HG03439 (cell line): Measurements from ENCODE around the gene ZNF583.

Source experiments
- ATAC-seq: cut with Tn5 transposase; IDR thresholded peaks from one replicate; pipeline ENCODE4 v1.9.1; 2021; ENCODE audit warnings: mild to moderate bottlenecking, moderate library complexity; ENCODE audit not compliant: unreplicated experiment

The ZNF583 gene

DNA sequence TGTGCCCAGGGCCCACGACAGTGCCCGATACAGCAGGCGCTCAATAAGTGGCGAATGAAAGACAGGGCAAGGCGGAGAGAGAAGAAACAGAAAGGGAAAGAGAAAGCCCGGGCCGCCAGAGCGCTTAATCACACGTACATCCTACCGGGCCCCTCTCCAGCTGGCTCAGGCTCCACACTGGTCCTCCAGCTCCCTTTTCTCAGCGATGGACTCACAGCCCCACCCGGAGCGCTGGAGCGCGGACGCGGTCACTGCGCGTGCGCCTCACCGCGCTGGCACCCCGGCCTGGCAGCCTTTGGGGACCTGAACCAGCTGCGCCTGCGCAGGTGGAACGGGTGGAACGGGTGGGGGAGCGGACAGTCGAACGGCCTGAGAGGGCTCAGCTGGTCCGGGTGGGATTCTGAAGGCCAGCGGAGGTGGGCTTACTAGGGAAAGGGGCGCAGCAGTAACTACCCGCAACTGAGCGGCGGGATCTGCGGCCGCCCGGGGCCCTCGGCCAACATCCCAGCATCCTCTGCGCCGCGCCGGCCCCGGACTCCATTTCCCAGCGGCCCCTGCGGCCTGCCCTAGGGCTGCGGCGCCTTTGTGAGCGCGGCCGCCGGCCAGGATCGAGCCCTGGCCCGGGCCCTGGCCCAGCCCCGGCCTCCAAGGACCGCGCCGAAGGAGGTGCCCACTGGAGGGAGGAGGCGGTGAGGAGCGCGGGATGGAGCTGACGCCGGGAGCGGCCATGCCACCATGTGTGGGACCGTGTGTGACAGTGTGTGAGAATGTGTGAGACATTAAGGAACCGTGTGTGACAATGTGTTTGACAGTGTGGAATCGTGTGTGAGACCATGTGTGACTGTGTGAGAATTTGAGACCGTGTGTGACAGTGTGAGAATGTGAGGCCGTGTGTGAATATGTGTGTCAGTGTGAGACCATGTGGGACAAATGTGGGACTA is at the start of gene ZNF583:
ZNF583 (plus strand) TSS at position 569 of the 941 bp plus-strand sequence. CDS start 2,783 bp downstream, outside the sequence.
- peak; percentile 82 for ATAC-seq

DNA sequence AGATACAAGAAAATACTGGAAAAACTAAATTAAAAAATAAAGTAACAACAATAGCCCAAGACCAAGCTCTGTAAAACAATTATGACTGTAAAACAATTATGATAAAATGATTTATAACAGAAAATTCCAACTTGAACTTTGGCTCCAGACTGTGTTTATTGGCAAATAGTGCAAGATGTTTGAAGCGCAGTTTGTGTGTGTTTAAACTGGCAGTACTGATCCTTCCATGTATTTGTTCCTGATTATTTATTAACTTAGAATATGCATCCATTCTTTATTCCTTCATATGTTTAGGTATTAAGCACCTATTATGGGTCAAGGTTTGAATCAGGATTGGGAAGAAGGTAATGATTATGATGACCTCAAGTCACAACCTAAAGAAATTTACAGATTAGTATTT is 48.6 kb upstream of the ZNF583 start:
- ATAC-seq = no peak

- no peak for ATAC-seq
Observed at GRCh38 chr19:56356944-56357343, 47.2 kb upstream of the ZNF583 start.

- no peak for ATAC-seq
Observed at GRCh38 chr19:56360841-56361240, 43.3 kb upstream of the ZNF583 start.

GRCh38 chr19:56367829-56368711 is 36.1 kb upstream of the ZNF583 start:
- ATAC-seq = no peak

DNA sequence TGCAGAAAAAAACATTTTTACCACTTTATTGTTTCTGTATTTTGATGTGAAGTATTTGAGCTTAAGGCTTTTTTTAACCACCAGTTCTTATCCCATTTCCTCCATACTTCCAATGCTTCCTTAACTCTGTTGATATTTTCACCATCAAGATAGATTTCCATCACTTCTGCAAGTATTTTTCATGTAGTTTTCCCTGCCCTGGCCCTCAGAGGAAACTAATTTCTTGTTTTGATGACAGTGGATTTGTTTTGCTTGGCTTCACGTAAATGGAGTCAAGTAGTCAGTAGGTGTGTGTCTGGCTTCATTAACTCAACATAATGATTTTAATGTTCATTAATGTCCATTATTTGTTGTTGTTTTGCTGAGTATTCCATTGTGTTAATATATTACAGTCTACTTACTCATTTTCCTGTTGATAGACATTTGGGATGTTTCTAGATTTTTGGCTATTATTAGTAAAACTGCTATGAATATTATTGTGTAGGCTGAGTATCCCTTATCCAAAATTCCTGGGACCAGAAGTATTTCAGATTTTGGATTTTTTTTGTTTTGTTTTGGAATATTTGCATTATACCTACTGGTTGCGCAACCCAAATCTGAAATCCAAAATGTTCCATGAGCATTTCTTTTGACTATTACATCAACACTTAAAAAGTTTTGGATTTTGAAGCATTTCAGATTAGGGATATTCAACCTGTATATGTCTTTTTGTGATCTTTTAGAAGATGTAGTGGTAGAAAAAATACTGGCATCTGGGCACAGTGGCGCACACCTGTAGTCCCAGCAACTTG is 34.1 kb upstream of the ZNF583 start:
- no peak for ATAC-seq

DNA sequence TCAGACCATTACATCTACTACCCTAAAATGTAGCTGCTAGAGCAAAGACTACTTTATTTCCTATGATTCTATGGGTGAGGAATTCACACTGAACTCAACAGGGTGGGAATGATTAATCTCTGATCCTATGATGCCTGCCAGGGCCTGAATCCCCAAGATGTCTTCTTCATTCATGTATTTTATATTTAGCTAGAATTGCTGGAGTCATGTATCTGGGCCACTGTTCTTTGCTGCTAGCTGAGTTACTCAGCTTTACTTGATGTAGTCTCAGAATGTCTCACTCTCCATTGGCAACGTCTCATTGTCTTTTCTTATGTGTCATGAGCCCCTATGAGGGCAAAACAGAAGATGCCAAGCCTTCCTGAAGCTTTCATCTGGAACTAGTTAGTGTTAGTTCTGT is 31.9 kb upstream of the ZNF583 start:
- ATAC-seq = no peak

- no peak for ATAC-seq
Observed at GRCh38 chr19:56377105-56377924, 26.8 kb upstream of the ZNF583 start.

DNA sequence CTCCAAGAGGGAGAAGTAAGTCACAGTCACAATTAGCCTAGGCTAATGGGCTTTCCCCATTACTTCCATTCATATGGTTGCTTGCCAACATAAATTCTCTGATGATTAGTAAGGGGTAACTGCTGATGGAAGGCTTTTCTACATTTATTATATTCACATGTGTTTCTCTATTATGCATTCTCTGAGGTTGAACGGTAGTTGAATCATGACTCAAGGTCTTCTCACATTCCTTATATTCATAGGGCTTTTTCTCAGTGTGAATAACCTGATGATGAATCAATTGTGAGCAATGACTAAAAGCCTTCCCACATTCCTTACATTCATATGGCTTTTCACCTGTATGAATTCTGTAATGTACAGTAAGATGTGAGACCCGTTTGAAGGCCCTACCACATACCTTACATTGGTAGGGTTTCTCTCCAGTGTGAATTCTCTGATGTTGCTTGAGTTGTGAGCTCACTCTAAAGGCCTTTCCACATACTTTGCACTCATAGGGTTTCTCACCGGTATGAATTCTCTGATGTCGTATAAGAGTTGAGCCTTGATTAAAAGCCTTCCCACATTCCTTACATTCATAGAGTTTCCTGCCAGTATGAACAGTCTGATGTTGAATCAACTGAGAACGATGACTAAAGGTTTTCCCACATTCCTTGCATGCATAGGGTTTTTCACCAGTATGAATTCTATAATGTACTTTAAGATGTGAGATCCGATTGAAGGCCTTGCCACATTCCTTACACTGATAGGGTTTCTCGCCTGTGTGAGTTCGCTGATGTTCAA is 20.1 kb upstream of the ZNF583 start:
- no peak for ATAC-seq

- peak; percentile 94 for ATAC-seq
Observed at GRCh38 chr19:56393119-56394012, 10.8 kb upstream of the ZNF583 start, which contains the start of gene ZNF582. Gene ZNF582 (minus strand): TSS chr19:56393534. CDS start chr19:56391752, 1,782 bp downstream.

- ATAC-seq = no peak
Observed at GRCh38 chr19:56398809-56399208, 5.3 kb upstream of the ZNF583 start.

DNA sequence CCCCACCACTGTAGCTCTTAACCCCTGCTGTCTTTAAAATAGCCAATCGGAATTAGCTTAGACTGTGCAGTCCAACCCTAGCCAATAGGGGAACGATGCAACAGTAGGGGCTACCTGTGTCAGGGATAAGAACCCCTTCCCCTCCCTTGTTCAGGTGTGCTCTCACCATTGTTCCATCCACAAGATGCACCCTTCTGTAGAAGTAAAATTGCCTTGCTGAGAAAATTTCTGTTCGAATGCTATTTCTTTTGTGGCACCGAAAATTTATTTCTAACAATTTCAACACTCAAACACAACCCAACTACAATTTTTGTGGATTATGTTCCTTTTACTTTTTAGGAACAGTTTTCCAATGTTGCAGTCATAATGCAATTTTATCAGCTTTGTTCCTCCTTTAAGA is 3.6 kb upstream of the ZNF583 start:
- no peak for ATAC-seq

- ATAC-seq = no peak
Observed at GRCh38 chr19:56403261-56403660, 871 bp upstream of the ZNF583 start.

- ATAC-seq = no peak
Observed at GRCh38 chr19:56404705-56405056, 549 bp downstream of the ZNF583 start.

DNA sequence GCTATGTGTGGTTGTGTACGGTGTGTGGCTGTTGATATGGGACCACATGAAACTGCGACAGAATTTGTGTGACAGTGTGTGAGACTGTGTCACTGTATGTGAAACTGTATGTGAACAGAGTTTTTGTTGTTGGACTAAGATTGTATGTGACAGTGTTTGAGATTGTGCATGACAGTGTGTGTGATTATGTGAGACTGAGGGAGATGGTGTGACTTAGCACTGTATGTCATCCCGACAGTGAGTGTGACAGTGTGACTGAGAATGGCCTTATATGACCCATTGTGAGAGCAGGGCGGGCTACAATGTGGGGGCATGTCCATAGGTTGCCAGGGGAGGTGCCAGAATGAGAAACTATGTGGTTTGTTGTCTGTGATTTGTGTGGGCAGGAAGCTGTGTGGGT is 930 bp downstream of the ZNF583 start:
- ATAC-seq = no peak

GRCh38 chr19:56423276-56423984 is 19.3 kb downstream of the ZNF583 start:
- ATAC-seq = no peak

DNA sequence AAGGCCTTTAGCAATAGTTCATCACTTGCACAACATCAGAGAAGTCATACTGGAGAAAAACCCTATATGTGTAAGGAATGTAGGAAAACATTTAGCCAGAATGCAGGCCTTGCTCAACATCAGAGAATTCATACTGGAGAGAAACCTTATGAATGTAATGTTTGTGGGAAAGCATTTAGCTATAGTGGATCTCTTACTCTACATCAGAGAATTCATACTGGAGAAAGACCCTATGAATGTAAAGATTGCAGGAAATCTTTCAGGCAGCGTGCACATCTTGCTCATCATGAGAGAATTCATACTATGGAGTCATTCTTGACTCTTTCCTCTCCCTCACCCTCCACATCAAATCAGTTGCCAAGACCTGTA is 19.8 kb downstream of the ZNF583 start:
- ATAC-seq = no peak
